ENCODE measurements around the gene NCAM1.

DNA sequence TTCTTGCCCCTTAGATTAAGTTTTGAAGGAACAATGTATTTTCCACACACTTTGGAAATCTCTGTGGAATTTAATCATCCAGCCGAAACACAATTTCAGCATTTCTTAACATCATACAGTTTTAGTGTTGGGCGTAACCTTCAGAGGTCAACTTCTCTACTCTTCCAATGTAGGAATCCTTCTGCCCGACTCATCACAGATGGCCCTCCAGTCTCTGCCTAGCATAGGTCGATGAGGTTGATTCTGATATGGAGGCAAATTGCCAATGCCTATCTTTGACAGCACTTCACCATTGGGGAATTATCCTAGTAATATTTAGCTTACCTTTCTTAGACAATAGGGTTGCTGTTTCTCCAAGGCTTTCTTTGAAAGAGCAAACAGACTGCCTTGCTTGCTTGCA is 177.5 kb downstream of the NCAM1 start:
- no peak for TF ChIP-seq POLR2A (IDR thresholded peaks at IDR 0.05; ENCODE audit: low read length)
- no peak for TF ChIP-seq GATA1 (IDR thresholded peaks at IDR 0.05; ENCODE audit: low read depth, low read length)
